Spinal cord (tissue), 10 donors: ENCODE measurements around the gene USP48. TPM values are rescaled to one million over a fixed set of nuclear protein-coding genes. Genes with fewer than 3 reads are reported as not detected.
A peak's percentile ranks its signal among the peaks of the same experiment; 100 is the strongest.

Experiments
- DNase-seq, 6 donors: peaks; one replicate each; pipeline versions ENCODE4 v3.0.0 to v3.0.0-alpha.2; 2013 to 2015; ENCODE audit warnings: low spot score in 6 of 6, low read depth in 4 of 6
- H3K27ac ChIP-seq: one replicate; pipeline ENCODE4 v1.5.1; 2013; ENCODE audit warnings: low read depth, low read length, control low read depth
- H3K27me3 ChIP-seq: one replicate; pipeline ENCODE4 v1.6.1; 2013; ENCODE audit warnings: low read length; ENCODE audit not compliant: control insufficient read depth, insufficient read depth
- H3K36me3 ChIP-seq: one replicate; pipeline ENCODE4 v1.6.1; 2013; ENCODE audit warnings: low read length; ENCODE audit not compliant: control insufficient read depth, insufficient read depth
- H3K4me1 ChIP-seq: one replicate; pipeline ENCODE4 v1.6.1; 2013; ENCODE audit warnings: low read length; ENCODE audit not compliant: control insufficient read depth, insufficient read depth
- H3K4me3 ChIP-seq: one replicate; pipeline ENCODE4 v1.5.1; 2013; ENCODE audit warnings: low read depth, low read length, control low read depth
- H3K9me3 ChIP-seq: one replicate; pipeline ENCODE4 v1.6.1; 2013; ENCODE audit warnings: low read length; ENCODE audit not compliant: control insufficient read depth, insufficient read depth
- WGBS: methylation state at CpG from one replicate; pipeline ENCODE4 v1.1.5; 2013; ENCODE audit warnings: missing lambda C conversion rate; ENCODE audit not compliant: insufficient coverage; 5-methylcytosine and 5-hydroxymethylcytosine counted together
- polyA plus RNA-seq, 2 donors: library from polyadenylated mRNA; unstranded; fragments of 120-200 nt; gene quantifications; one replicate each; pipeline ENCODE4 v1.2.1, GENCODE V29; 2013; ENCODE audit not compliant: insufficient read length in 2 of 2
- total RNA-seq, 2 donors: library from RNA; depleted of rRNA in 1 of 2; stranded (reverse); fragments of 120-200 nt in 1 of 2; fragments of >200 nt in 1 of 2; gene quantifications; one replicate each; pipeline versions ENCODE4 v1.2.3 to v1.2.4, GENCODE V29; 2013 to 2014
- donor health status: healthy.

USP48 gene
- total and polyA plus RNA-seq, 4 donors: 41.0 to 76.3 (median 61.9) TPM

- H3K4me1 ChIP-seq: peaks cover 79% of the 10 kb centered on the region
- H3K9me3 ChIP-seq: no peaks in the 10 kb centered on the region
- no peak overlapping the region for H3K27ac ChIP-seq
- DNase-seq: no peak
- WGBS: 93% methylated on average over 2 of the region's 11 CpGs
- peaks cover 20% of the 10 kb centered on the region for H3K36me3 ChIP-seq
- H3K27me3 ChIP-seq: peaks cover 24% of the 10 kb centered on the region
- H3K4me3 ChIP-seq: peak overlapping the region; percentile 50
These were observed 115.4 kb downstream of the USP48 start for GRCh38 chr1:21667348-21668231.

- 36% methylated on average over 17 of the region's 22 CpGs for WGBS
- H3K36me3 ChIP-seq: peaks cover 20% of the 10 kb centered on the region
- no peaks in the 10 kb centered on the region for H3K9me3 ChIP-seq
- peaks cover 24% of the 10 kb centered on the region for H3K27me3 ChIP-seq
- H3K27ac ChIP-seq: no peak overlapping the region
- peak in 1 of 6 donors; percentile 50 for DNase-seq
- no peak overlapping the region for H3K4me3 ChIP-seq
- H3K4me1 ChIP-seq: peaks cover 79% of the 10 kb centered on the region
These were observed 116.2 kb downstream of the USP48 start for GRCh38 chr1:21666576-21667320.

GRCh38 chr1:21665711-21666575, 117.0 kb downstream of the USP48 start:
- no peak overlapping the region for H3K4me3 ChIP-seq

GRCh38 chr1:21664806-21665588, 118.0 kb downstream of the USP48 start:
- H3K36me3 ChIP-seq: peaks cover 20% of the 10 kb centered on the region
- 86% methylated on average over 6 of the region's 10 CpGs for WGBS
- no peak for DNase-seq
- peaks cover 20% of the 10 kb centered on the region for H3K27me3 ChIP-seq
- H3K9me3 ChIP-seq: no peaks in the 10 kb centered on the region
- H3K4me1 ChIP-seq: peaks cover 69% of the 10 kb centered on the region
- no peak overlapping the region for H3K4me3 ChIP-seq
- H3K27ac ChIP-seq: no peak overlapping the region

More at GRCh38 chr1:21665711-21666575, 117.0 kb downstream of the USP48 start:
- Histone ChIP-seq H3K27ac (no peak overlapping the region), H3K27me3 (peaks cover 22% of the 10 kb centered on the region), H3K36me3 (peaks cover 20% of the 10 kb centered on the region), H3K4me1 (peaks cover 71% of the 10 kb centered on the region), H3K9me3 (no peaks in the 10 kb centered on the region)
- DNase-seq: no peak
- WGBS: 66% methylated on average over 6 of the region's 8 CpGs

GRCh38 chr1:21663951-21664805, 118.8 kb downstream of the USP48 start:
- no peaks in the 10 kb centered on the region for H3K9me3 ChIP-seq
- H3K4me1 ChIP-seq: peaks cover 70% of the 10 kb centered on the region
- no peak overlapping the region for H3K4me3 ChIP-seq
- WGBS: 79% methylated on average over 9 of the region's 16 CpGs
- peaks cover 20% of the 10 kb centered on the region for H3K36me3 ChIP-seq
- H3K27me3 ChIP-seq: peaks cover 21% of the 10 kb centered on the region
- peak overlapping the region; percentile 25 for H3K27ac ChIP-seq
- DNase-seq: no peak

- 37% methylated on average over 8 of the region's 11 CpGs for WGBS
- peak in 1 of 6 donors; percentile 79 for DNase-seq
- Histone ChIP-seq H3K4me3 (no peak overlapping the region), H3K27me3 (peaks cover 16% of the 10 kb centered on the region), H3K4me1 (peaks cover 69% of the 10 kb centered on the region), H3K9me3 (no peaks in the 10 kb centered on the region), H3K36me3 (peaks cover 20% of the 10 kb centered on the region), H3K27ac (peak overlapping the region; percentile 25)
These were observed 119.5 kb downstream of the USP48 start for GRCh38 chr1:21663248-21663950.

GRCh38 chr1:21662426-21663247, 120.3 kb downstream of the USP48 start:
- peaks cover 16% of the 10 kb centered on the region for H3K36me3 ChIP-seq
- no peak overlapping the region for H3K4me3 ChIP-seq
- no peak for DNase-seq
- H3K27ac ChIP-seq: peak overlapping the region; percentile 25
- 77% methylated on average over 3 of the region's 6 CpGs for WGBS
- peaks cover 64% of the 10 kb centered on the region for H3K4me1 ChIP-seq
- no peaks in the 10 kb centered on the region for H3K9me3 ChIP-seq
- H3K27me3 ChIP-seq: peaks cover 8% of the 10 kb centered on the region
